GM21367 (cell line): ENCODE data around the gene FLT3LG.

Source experiments
- ATAC-seq: cut with Tn5 transposase; IDR thresholded peaks from one replicate; pipeline ENCODE4 v1.9.1; 2021; ENCODE audit not compliant: unreplicated experiment

FLT3LG gene, protein sequence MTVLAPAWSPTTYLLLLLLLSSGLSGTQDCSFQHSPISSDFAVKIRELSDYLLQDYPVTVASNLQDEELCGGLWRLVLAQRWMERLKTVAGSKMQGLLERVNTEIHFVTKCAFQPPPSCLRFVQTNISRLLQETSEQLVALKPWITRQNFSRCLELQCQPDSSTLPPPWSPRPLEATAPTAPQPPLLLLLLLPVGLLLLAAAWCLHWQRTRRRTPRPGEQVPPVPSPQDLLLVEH

DNA sequence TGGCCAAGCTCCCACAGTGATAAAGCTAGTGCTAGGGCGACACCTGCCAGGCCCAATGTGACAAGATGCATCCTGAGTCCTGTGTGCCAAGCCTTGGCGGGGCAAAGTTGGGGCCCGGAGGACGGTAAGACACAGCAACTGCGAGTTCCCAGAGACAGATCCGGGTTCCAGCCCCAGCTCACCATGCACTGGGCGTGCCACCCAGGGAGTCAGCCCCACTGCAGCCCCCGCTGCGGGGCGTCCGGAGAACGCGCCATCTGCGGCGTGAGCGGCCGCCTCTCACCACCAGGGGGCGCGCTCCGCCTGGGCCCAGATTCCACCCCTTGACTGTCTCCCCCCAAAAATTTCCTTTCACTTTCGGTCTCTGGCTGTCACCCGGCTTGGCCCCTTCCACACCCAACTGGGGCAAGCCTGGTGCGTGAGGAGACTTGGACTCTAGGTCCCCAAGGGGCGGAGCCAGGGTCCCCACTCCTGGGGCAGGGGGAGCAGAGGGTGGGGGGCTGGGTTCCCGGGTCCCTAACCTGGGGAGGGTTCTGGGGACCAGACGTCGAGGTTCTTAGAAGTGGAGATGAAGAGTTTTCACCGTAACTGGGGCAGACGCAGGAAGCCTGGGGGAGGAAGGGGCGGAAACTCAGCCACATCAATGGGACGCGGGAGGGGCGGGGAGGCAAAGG lies at the start of gene FLT3LG:
Gene FLT3LG, plus strand, starts transcription at position 348 of the 674 bp plus-strand sequence. CDS start 425 bp downstream, outside the sequence.
- ATAC-seq = no peak

DNA sequence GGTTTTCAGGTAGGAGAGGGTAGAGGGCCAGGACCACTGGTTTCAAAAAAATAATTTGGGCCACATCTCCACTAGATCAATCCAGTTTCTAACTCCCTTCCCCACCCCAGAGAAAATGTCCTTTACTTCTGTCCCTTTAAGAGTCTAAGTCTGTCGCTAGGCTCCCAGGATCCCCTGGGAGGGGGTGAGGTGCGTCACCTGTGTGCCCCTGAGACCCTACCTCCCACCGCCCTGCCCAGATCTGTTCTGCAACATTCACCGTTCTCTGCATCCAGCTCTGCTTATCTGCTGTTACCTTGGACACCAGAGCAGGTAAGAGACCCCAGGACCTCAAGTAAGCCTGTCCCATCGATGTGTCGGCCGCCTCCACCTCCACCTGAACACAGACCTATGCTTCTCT lies 48.8 kb upstream of the FLT3LG start, which contains the start of gene GFY:
Gene GFY, plus strand, starts transcription at position 211 of the 400 bp plus-strand sequence. CDS start 1,043 bp downstream, outside the sequence.
- no peak for ATAC-seq

DNA sequence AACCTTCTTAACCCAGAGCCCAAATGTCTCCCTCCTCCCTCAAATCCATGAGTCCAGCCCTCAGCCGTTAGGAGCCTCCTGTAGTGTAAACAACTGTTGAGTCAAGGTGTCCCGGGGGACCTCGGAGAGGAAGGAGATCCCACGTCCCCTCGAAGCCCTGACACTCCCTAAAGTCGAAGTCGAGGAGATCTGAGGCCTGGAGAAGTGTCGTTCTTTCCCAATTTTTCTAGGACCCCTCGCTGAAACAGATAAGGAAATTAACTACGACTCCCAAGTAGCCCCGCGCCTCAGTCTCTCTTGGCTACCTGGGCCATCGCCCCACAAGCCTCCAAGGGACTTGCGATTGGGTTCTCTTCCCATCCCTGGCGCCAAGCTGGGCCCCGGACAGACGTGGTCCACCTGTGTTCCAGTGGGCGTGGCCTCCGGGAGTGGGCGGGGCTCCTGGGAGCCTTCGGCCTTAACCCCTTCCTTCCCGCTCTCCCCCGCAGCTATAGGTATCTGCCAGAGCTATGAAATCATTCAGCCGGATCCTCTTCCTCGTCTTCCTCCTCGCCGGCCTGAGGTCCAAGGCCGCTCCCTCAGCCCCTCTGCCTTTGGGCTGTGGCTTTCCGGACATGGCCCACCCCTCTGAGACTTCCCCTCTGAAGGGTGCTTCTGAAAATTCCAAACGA lies 48.0 kb upstream of the FLT3LG start:
- no peak for ATAC-seq

DNA sequence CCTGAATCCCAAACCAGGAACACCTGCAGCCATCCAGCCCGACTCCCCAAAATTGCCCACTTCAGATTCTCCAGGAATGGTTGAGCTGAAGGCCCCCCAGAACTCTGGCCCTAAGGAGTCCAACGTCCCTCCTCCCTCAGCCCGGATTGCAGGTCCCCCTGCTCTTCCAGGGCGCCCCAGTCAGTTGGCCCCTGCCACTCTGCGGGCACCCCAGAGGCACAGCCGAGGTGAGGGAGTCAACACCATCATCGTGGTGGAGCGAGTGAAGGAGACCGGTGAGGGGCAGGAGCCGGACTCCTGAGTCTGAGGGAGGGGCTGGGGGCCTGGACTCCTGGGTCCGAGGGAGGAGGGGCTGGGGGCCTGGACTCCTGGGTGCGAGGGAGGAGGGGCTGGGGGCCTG lies 46.7 kb upstream of the FLT3LG start:
- no peak for ATAC-seq

DNA sequence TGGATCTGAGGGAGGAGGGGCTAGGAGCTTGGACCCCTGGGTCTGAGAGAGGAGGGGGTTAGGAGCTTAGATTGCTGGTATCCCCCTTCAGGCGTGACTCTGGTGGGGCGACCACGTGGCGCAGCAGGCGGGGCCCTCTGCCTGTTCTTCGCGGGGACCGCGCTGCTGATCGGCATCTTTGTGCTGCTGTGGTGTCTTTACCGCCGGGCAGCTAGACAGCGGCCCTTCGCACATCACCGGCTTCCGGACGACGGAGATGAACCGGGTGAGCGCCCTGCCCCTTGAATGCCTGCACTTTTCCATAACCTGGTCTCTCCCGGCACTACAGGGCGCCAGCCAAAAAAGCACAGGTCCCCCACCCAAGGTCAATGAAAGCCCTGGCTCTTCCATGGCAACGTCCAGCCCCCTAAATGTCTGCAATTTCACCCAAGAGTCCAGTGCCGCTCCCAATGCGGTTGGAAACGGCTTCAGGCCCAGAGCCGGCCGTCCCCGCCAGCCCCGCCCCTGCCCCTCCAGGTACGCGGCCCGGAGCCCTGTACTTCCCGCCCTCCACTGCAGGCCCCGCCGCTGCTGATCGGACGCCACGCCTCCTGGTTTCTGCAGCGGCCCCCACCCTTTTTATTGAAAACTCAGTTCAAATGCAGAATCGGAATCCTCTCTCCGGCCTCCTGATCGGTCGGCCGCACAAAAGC lies 46.0 kb upstream of the FLT3LG start:
- no peak for ATAC-seq

DNA sequence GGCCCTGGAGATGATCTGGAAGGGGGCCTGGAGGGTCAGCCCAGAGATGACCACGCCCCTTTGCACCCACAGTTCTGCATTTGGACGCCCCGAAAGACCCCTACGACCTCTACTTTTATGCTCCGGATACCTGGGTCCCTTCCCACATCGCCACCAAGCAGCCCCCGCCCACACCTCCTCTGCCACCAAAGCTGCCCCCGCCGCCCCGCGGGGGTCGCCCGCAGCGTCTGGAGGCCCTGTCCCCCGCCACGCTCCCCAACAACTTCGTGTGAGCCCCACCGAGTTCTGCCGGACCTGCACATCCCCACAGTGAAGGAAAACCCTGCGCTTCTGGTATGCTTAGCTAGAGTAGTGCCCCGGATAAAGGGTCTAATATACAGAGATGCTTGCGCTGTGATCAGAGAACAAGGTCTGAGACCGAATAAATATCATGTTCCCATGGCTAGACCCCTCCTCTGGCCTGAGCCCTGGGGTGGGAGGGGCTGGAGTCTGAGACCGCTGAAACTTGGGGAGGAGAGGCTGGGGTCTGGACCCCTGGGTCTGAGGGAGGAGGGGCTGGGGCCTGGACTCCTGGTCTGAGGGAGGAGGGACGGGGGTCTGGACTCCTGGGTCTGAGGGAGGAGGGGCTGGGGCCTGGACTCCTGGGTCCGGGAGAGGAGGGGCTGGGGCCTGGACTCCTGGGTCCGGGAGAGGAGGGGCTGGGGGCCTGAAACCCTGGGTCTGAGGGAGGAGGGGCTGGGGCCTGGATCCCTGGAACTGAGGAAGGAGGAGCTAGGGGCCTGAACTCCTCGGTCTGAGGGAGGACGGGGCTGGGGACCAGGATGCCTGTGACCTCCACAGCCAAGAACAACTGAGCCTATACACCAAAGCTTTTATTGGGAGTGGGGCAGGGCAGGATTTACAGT lies 45.2 kb upstream of the FLT3LG start:
- ATAC-seq = no peak

DNA sequence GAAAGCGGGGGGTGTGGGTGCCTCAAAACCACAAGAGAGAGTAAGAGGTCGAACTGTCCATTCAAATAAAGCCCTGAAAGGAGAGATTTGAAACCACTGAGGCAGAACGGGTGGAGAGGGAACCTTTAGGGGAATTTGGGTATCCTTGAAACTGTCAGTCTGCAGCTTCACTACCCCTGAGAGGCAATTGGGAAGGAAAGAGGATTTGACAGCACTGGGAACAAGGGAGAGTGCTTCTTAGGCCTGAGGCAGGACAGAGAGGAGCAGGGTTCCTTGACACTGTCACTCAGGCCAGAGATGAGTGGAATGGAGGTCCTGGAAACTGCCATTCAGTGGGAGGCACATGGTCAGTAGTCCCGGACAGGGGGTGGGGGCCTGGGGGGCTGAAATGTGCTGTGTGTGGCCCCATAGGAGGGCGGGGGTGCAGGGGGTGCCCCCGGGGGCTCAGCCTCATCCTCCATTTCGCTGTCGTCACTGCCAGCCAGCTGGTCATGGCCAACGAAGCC lies 43.8 kb upstream of the FLT3LG start:
- no peak for ATAC-seq

DNA sequence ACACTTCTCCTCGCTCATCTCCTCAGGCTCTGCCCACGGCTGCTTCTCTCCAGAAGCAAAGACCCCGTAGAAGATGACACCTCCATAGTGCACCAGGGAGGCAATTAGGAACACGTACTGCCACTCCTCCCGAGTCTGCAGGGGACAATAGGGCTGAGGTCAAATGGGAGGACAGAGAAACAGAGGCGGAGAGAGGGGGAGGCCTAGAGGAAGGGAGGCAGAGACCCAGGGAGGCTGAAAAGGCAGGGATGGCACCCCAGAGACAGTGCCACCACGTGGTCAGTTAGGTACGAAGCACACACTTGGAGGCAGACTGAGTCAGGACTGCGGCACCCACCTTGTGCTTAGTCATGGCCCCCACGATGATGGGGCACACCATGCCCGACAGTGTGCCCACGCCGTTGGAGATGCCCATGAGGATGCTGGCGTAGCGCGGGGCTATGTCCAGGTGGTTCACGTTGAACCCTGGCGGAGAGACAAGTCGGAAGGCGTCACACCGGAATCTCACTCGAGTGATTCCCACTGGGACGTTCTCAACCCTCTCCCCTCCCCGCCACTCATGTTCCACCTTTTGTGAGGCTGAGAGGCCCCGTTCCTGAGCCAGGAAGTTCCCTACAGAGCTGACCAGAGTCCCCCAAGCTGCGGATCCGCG lies 43.2 kb upstream of the FLT3LG start:
- no peak for ATAC-seq

DNA sequence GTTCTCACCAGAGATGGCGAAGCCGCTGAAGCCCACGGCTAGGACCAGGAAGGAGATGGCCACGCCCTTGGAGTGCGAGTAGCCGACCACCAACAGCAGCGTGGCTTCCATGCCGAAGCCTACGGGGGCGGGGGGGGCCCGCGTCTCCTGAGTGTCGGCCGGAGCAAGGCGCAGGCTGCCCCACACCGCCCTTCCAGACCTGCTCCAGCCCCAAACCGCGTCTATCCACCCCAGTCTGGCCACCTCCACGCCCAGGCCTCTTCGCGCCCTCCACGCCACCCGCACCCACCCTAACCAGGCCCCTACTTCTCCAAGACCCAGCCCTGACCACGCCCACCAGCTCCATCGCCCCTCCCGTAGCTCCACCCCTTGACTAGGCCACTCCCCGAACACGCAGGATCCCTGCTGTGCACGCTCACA lies 42.7 kb upstream of the FLT3LG start:
- no peak for ATAC-seq

DNA sequence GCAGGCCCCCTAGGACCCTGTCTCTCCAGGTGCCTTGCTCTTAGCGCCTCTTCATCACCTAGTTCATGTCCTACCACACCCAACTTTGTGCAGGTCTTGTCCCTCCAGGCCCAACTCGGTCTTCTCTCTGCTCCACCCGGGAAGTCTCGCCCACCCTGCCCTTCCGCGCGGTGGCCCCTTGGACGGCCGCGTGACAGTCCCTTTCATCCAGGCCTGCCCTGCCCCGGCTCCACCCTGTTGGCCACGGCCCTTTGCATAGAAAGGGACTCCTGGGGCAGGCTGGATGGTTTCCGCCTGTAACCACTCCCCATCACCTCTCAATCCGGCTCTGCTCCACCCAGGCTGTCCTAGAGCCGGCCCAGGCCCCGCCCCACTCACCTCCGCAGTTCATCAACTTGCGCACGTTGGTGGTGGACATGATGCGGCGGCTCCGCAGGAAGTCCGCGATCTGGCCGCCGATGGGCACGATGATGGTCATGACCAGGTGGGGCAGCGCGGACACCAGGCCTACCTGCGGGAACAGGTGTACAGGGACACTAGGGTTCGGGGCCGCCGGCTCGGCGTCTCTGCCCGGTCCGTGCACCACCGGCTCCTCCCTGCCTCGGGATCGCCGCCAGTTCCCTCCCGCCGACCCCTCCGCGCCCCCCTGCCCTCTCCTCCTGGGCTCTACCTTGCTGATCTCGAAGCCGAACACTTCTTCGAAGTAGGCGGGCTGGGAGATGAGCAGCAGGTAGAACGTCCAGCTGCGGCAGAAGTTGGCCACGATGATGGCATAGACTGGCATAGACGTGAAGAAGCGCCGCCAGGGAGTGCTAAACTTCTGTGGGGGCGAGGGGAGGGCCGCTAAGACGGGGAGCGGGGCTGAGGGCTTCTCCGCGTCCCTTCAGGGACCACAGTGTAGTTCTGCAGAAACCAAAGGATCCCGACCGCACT lies 41.6 kb upstream of the FLT3LG start:
- no peak for ATAC-seq

DNA sequence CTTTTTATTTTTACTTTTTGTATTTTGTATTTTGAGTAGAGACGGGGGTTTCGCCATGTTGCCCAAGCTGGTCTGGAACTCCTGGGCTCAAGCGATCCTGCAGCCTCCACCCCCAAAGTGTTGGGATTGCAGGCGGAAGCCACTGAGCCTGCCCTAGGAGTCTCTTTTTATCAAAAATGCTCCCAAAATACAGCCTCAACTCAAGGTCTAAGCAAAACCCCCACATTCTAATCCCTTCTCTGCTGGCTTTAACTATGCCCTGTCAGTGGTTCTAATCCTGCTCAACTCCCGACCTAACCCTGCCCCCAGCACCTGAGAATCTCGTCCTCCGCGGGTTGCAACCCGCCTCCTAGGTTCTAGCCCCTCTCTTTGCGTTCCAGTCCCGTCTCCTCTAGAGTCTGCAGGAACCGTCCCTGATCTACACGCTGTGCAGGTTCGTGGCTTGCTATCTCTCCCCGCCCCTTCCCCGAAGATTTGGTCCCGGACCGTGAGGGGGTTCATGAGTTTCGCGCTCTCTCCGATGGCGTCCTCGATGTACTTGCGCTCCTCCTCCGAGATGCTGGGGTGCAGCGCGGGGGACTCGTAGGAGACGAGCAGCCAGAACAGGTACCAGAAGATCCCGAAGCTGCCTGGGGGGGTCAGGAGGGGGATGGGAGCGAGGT lies 40.6 kb upstream of the FLT3LG start:
- ATAC-seq = no peak

DNA sequence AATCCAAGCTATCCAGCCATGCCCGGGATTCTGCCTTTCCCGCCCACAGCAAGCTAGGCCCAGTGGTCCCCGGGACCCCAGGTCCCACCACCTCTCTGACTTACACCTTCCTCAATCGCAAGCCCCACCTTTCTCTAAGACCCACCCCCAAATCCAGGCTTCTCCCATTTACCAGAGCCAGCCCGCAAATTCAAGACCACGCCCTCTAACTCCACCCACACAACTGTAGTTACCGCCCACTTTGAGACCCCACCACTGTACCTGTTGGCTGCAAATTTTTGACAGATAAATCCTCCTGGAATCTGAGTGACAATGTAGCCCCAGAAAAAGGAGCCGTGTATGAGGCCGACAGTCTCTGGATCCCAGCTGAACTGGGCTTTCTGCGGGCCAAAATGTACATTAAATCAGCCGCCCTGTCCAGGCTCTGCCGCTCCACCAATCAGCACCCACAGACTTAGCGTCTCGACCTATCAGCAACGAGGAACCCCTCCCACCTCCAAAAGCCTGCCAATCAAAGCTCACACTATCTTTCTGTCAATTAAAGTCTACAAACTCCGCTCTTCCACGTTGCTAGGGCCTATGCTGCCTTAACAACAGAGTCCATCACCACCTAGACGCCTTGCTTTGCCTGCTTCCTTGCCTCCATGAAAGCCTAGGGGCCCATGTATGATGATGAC lies 39.0 kb upstream of the FLT3LG start:
- ATAC-seq = no peak

DNA sequence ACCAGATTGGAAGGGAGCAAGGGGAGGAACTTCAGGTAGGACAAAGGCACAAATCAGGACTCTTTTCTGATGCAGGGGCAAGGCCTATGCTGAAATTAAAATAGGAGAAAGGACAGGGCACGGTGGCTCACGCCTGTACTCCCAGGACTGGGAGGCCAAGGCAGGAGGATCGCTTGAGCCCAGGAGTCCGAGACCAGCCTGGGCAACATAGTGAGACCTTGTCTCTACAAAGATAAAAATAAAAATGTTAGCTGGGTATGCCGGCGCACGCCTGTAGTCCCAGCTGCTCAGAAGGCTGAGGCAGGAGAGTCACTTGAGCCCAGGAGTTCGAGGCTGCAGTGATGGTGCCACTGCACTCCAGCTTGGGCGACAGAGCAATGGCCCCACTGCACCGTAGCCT lies 38.3 kb upstream of the FLT3LG start:
- no peak for ATAC-seq

DNA sequence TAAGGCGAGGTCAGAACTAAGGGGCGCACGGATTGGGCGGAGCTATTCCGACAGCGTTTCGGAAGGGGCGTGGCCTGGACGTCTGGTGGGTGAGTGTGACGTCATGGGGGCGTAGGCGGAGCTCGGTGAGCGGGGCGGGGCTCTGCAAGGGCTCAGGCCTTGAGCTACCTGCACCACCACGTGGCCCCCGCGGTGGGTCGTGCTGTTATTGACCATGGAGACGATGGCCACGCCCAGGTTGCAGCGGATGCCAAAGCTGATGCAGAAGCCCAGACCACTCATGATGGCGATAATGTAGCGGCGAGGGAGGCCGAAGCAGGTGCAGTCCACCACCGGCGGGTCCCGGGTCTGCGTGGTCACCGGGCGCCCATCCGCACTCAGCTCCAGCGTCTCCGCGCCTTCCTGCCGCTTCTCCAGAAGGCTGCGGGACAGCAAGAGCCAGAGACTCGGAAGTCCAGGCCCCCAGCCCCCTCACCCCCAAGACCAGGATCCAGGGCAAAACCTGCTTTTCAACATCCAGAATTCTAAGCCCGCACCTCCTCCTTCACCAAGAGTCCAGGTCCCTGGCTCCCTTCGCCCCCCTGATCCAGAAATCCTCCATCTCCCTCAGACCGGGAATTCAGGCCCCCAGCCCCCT lies 37.5 kb upstream of the FLT3LG start:
- no peak for ATAC-seq

DNA sequence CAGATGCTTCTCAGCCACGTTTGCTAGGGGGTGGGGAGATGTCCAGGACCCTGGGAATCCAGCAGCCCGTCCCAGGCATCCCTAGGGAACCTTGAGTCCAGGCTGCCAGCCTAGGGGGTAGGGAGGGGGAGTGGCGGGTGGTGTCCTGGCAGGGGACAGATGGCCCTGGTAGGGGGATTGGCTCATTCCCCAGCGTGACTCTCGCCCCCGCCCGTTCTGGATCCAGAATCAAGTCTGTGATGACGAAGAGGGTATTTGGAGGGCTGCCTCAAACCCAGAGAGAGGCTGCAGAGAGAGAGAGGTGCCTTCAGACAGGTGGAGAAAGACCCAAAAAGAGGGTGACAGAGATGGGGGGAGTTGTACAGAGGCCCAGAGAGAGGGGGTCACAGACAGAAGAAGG lies 36.8 kb upstream of the FLT3LG start:
- no peak for ATAC-seq

DNA sequence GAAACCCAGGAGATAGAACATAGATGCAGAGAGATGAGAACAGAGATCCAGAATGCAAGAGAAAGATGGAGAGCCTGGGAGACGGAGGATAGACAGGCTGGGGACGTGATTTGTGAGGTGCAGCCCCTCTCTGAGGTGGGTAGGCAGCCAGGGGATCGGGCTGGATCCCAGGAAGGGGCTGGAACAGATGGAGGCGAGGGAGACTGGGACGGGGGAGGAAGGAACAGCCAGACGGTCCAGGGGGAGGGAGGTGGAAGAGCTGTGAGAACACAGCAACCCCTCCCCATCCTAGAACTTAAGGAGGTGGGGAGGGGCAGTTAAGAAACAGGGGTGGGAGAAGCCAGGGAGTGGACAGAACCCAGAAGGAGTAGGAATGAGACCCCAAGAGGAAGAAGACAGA lies 35.8 kb upstream of the FLT3LG start:
- no peak for ATAC-seq

DNA sequence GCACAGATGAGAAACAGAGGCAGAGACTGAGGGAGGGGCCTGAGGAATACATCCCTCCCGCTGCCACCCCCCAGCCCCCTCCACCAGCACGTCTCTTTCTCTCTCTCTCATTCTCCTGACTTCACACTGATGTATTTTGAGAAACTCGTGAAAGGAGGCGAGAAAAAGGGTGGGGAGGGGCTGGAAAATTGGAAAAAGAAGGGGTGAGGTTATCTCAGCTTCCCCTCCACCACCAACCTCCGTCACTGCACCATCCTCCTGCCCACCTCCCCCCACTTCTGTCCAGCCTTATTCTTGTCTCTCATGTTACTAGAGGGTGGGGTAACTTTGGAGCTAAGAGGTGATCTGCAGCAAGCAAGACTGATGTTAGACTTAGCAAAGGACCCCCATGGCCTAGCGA lies 34.2 kb upstream of the FLT3LG start:
- no peak for ATAC-seq
